ENCODE results near the gene EMC1. TPM values are rescaled to one million over a fixed set of nuclear protein-coding genes. Genes with fewer than 3 reads are reported as not detected.
"Not testable (repeated sequence)": the region's sequence is repeated elsewhere in the genome, so short reads cannot be mapped to it uniquely, and the experiment has no call there.

Gene EMC1
- total and polyA plus RNA-seq, 4 donors, result 14.0 to 35.0 (median 26.5) TPM

DNA sequence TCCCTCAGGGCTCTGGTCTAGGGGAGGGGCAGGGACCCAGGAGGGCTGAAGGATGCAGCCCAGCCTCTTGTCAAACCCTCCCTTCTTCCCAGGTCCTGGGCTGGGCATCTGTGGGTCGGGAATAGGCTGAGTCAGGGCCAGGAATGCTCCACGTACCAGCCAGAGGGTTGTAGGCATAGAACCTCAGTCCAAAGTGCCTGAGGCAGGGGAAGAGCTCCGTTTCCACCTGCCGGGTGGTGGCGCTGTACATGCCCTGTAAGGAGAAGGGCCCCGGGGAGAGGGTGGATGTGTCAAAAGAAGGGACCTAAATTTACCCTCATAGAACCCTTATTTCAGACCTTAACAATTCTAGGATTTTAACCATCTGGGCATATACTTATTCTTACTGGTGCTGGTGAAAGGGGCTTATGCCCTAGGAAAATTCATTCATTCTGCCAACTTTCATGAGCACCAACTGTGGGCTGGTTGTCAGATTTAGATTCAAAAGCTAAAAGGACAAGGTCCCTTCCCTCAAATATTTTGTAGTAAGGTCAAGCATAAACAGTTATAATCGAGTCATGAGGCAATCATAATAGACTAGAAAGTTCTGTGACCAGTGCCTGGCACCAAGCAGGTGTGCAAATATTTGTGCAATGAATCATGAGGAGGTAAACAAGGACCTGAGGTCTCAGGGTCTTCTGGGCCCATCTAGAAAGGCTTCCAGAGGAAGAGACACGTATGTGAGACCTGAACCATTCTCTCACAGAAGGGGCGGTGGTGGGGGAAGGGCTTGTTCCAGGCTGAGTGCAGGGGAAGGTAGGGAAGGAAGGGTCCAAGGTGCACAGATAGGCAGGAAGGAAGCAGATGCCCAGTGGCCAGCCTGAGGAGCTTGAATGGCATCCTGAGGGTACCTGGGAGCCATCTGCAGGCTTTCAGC, 18.4 kb upstream of the EMC1 start:
- ATAC-seq (ENCODE audit: low FRiP score); H3K36me3 ChIP-seq (ENCODE audit: control insufficient read depth in 1 of 2, insufficient read depth in 2 of 2, low read length in 1 of 2); H3K9me3 ChIP-seq (ENCODE audit: control insufficient read depth, low read length); DNase-seq; H3K4me3 ChIP-seq (ENCODE audit: low read length in 2 of 2); intact Hi-C loops (cut with DNase I); H3K4me1 ChIP-seq (ENCODE audit: control insufficient read depth in 1 of 2, insufficient read depth in 2 of 2, low read length in 2 of 2); H3K27ac ChIP-seq (ENCODE audit: low read depth in 1 of 2, low read length in 2 of 2); H3K27me3 ChIP-seq (ENCODE audit: control insufficient read depth in 1 of 2, insufficient read depth in 2 of 2, low read length in 1 of 2): not testable (repeated sequence)
- WGBS, 2 donors, result 44 to 65% methylated on average over 7 to 9 of the region's 9 CpGs

DNA sequence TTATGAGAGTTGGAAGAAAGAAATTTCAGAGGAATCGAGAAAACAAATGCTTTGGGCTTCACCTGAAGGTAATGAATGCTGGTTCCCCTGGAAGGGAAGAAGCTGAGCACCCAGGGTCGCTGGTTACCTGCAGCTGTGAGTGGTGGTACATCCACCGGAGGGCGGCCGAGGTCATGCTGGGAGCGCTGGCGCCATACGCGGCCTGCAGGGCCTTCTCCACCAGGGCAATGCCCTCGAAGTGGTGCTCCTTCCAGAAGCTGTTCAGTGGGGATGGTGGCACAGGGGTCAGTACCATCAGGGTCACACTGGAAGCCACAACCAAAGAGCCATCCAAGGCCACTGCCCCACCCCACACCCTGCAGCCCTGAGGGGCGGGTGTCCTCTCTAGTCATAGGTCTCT, 17.1 kb upstream of the EMC1 start:
- WGBS, 2 donors, result 88 to 92% methylated on average over 10 to 11 of the region's 11 CpGs
- H3K27me3 ChIP-seq (ENCODE audit: control insufficient read depth in 1 of 2, insufficient read depth in 2 of 2, low read length in 1 of 2), result no peaks in the 10 kb centered on the region
- DNase-seq, result no peak
- no peak for ATAC-seq (ENCODE audit: low FRiP score)
- H3K9me3 ChIP-seq (ENCODE audit: control insufficient read depth, low read length), result no peaks in the 10 kb centered on the region
- no peaks in the 10 kb centered on the region for H3K4me1 ChIP-seq (ENCODE audit: control insufficient read depth in 1 of 2, insufficient read depth in 2 of 2, low read length in 2 of 2)
- no peaks in the 10 kb centered on the region for H3K36me3 ChIP-seq (ENCODE audit: control insufficient read depth in 1 of 2, insufficient read depth in 2 of 2, low read length in 1 of 2)
- intact Hi-C loops (cut with DNase I), result no loop called here
- H3K27ac ChIP-seq (ENCODE audit: low read depth in 1 of 2, low read length in 2 of 2), result no peak overlapping the region
- no peak overlapping the region for H3K4me3 ChIP-seq (ENCODE audit: low read length in 2 of 2)

DNA sequence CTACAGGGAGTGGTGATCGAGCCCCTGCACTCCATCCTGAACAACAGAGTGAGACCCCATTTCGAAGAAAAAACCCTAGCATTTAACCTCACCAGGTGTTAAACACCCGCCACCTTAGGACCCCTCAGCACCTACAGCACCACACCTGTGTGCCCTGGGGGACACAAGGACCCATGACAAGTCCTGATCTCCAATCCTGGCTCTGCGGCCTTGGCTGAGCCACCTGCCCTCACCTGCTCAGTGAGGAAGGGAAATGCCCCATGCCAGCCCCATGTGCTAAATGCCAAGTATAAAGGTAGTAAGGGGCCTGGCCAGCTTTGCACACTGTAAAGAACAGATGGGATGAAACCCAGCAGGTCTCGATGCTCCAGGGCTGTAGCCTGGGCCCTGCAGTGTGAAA, 11.4 kb upstream of the EMC1 start:
- no peak overlapping the region for H3K4me3 ChIP-seq (ENCODE audit: low read length in 2 of 2)
- 87 to 94% methylated on average over 5 of the region's 5 CpGs for WGBS, 2 donors
- no peaks in the 10 kb centered on the region for H3K27me3 ChIP-seq (ENCODE audit: control insufficient read depth in 1 of 2, insufficient read depth in 2 of 2, low read length in 1 of 2)
- H3K4me1 ChIP-seq (ENCODE audit: control insufficient read depth in 1 of 2, insufficient read depth in 2 of 2, low read length in 2 of 2), result no peaks in the 10 kb centered on the region
- peaks cover 3 to 4% of the 10 kb centered on the region in 2 donors for H3K36me3 ChIP-seq (ENCODE audit: control insufficient read depth in 1 of 2, insufficient read depth in 2 of 2, low read length in 1 of 2)
- intact Hi-C loops (cut with DNase I), result no loop called here
- ATAC-seq (ENCODE audit: low FRiP score) (peak; percentile 9), DNase-seq (no peak)
- no peaks in the 10 kb centered on the region for H3K9me3 ChIP-seq (ENCODE audit: control insufficient read depth, low read length)
- H3K27ac ChIP-seq (ENCODE audit: low read depth in 1 of 2, low read length in 2 of 2), result no peak overlapping the region

DNA sequence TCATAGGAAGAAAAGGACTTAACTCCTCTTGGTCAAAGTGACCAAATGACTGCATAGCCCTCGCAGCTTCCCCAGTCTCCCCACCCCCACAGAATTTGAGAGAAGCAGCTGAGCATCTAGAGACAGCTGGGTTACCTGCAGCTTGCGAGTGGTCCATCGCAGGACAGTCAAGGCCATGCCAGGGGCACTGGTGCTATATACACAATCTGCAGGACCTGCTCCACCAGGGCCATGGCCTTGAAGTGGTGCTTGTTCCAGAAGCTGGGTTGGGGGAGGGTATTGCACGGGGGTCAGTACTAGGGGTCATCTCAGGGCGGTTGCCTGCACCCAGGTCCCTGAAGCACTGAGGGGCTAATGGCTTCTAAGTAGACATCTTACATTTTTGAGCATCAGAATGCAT, 10.7 kb upstream of the EMC1 start:
- Histone ChIP-seq H3K27me3 (ENCODE audit: control insufficient read depth in 1 of 2, insufficient read depth in 2 of 2, low read length in 1 of 2) (no peaks in the 10 kb centered on the region), H3K4me3 (ENCODE audit: low read length in 2 of 2) (no peak overlapping the region), H3K4me1 (ENCODE audit: control insufficient read depth in 1 of 2, insufficient read depth in 2 of 2, low read length in 2 of 2) (no peaks in the 10 kb centered on the region), H3K36me3 (ENCODE audit: control insufficient read depth in 1 of 2, insufficient read depth in 2 of 2, low read length in 1 of 2) (peaks cover 3 to 6% of the 10 kb centered on the region in 2 donors), H3K27ac (ENCODE audit: low read depth in 1 of 2, low read length in 2 of 2) (no peak overlapping the region), H3K9me3 (ENCODE audit: control insufficient read depth, low read length) (no peaks in the 10 kb centered on the region)
- DNase-seq (peak in 1 of 2 donors; percentile 59), ATAC-seq (ENCODE audit: low FRiP score) (no peak)
- intact Hi-C loops (cut with DNase I), result no loop called here
- 80 to 87% methylated on average over 5 of the region's 5 CpGs for whole genome bisulfite sequencing, 2 donors

DNA sequence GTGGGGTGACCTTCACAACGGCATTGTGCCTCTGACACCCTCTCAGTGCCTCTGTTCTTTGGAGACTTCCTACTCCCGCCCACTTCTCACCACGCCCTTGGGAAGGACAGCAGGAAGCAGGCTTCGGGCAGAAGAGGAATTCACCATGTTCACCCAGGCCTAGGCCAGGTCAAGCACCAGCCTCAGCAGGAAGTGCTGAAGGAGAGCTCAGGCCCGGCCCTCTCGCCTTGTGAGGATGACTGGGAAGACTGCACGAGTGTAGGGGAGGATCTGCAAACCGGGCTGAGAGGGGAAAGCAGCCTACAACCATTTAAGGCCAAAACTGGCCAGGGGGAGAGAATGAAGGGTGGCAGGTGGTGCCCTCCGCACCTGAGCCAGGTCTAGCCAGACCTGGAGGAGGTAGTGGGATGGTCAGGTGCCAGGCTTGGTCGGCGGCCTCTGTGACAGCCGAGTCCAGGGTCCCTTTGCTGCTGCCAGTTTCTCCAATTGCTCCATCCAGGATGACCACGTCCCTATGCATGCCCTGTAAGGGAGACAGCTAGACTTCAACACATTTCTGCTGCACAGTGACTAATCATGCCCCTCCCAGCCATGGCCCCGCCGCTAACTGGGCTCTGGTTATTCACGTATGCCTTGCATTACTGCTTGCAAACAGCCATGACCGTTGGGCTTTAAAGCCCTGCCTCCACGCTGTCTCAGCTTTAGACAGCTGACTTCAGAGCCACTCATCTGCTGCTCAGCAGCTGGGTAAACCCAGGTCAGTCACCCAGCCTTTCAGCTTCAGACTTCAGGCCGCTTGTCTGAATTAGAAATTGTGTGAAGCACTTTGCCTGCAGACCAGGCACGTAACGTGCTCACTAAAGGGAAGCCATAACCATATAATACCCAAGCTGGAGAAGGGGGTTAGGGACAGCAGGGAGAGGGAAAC, 9.2 kb upstream of the EMC1 start:
- WGBS, 2 donors, result 70 to 72% methylated on average over 21 of the region's 21 CpGs
- intact Hi-C loops (cut with DNase I), result no loop called here
- no peak overlapping the region for H3K4me3 ChIP-seq (ENCODE audit: low read length in 2 of 2)
- H3K4me1 ChIP-seq (ENCODE audit: control insufficient read depth in 1 of 2, insufficient read depth in 2 of 2, low read length in 2 of 2), result no peaks in the 10 kb centered on the region
- H3K9me3 ChIP-seq (ENCODE audit: control insufficient read depth, low read length), result no peaks in the 10 kb centered on the region
- H3K27me3 ChIP-seq (ENCODE audit: control insufficient read depth in 1 of 2, insufficient read depth in 2 of 2, low read length in 1 of 2), result no peaks in the 10 kb centered on the region
- DNase-seq, result peak in 1 of 2 donors; percentile 73
- no peak for ATAC-seq (ENCODE audit: low FRiP score)
- peaks cover 3 to 10% of the 10 kb centered on the region in 2 donors for H3K36me3 ChIP-seq (ENCODE audit: control insufficient read depth in 1 of 2, insufficient read depth in 2 of 2, low read length in 1 of 2)
- H3K27ac ChIP-seq (ENCODE audit: low read depth in 1 of 2, low read length in 2 of 2), result no peak overlapping the region

DNA sequence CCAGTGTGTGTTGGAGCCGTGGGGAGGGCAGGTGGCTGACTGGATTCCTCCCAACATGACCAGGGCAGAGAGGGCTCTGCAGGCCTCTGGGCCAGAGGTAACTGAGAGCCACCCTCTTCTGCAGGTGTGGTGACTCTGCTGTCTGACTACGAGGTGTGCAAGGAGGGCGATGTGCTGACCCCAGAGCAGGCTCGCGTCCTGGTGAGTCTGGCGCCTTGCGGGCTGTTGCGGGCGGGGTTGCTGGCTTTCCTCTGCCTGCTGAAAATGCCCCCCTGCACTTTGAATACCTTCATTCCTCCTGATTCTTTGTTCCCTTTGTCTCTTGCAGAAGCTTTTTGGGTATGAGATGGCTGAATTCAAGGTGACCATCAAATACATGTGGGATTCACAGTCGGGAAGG, 7.0 kb upstream of the EMC1 start:
- 94 to 100% methylated on average over 4 to 10 of the region's 10 CpGs for WGBS, 2 donors
- Histone ChIP-seq H3K27me3 (ENCODE audit: control insufficient read depth in 1 of 2, insufficient read depth in 2 of 2, low read length in 1 of 2) (no peaks in the 10 kb centered on the region), H3K27ac (ENCODE audit: low read depth in 1 of 2, low read length in 2 of 2) (no peak overlapping the region), H3K4me3 (ENCODE audit: low read length in 2 of 2) (no peak overlapping the region), H3K4me1 (ENCODE audit: control insufficient read depth in 1 of 2, insufficient read depth in 2 of 2, low read length in 2 of 2) (no peaks in the 10 kb centered on the region), H3K36me3 (ENCODE audit: control insufficient read depth in 1 of 2, insufficient read depth in 2 of 2, low read length in 1 of 2) (peaks cover 6 to 10% of the 10 kb centered on the region in 2 donors), H3K9me3 (ENCODE audit: control insufficient read depth, low read length) (no peaks in the 10 kb centered on the region)
- DNase-seq (no peak), ATAC-seq (ENCODE audit: low FRiP score) (no peak)
- intact Hi-C loops (cut with DNase I), result loop anchor here in 1 of 2 donors (10.0 kb wide), 1 partner anchor 396 kb away; no protein-coding TSS in a partner anchor

DNA sequence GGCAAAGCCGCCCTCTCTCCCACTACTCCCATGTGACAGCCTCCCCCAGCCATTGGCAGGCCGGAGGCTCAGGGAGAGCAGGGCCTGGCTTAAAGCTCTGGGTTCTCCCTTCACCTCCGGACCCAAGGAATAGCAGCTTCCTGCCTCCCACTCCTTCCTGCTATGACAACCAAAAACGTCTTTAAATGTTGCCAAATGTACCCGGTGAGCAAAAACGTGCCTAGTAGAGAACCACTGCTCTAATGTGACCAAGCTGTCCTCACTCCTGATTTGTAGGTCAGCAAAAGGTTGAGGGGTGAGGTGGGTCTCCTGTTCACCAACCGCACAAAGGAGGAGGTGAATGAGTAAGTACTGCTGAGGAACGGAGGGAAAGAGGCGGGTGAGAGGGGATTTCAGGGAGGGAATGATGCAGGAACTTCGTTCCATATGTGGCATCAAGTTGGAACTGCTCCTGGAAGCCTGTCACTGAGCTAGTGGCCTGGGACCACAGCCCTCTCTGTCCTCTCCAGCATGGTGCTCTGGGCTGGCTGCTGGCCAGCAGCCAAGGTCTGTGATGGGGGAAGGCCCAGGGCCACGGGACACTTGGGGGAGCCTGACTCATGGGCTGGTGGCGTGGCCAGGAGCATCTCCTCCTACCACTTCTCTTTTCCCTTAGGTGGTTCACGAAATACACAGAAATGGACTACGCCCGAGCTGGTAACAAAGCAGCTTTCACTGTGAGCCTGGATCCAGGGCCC, 6.0 kb upstream of the EMC1 start:
- intact Hi-C loops (cut with DNase I), result loop anchor here in 1 of 2 donors (10.0 kb wide), 1 partner anchor 397 kb away; no protein-coding TSS in a partner anchor
- Histone ChIP-seq H3K27ac (ENCODE audit: low read depth in 1 of 2, low read length in 2 of 2) (no peak overlapping the region), H3K4me1 (ENCODE audit: control insufficient read depth in 1 of 2, insufficient read depth in 2 of 2, low read length in 2 of 2) (peaks cover 0 to 1% of the 10 kb centered on the region in 2 donors), H3K9me3 (ENCODE audit: control insufficient read depth, low read length) (no peaks in the 10 kb centered on the region), H3K4me3 (ENCODE audit: low read length in 2 of 2) (no peak overlapping the region), H3K27me3 (ENCODE audit: control insufficient read depth in 1 of 2, insufficient read depth in 2 of 2, low read length in 1 of 2) (no peaks in the 10 kb centered on the region), H3K36me3 (ENCODE audit: control insufficient read depth in 1 of 2, insufficient read depth in 2 of 2, low read length in 1 of 2) (peaks cover 6 to 10% of the 10 kb centered on the region in 2 donors)
- 73 to 78% methylated on average over 15 of the region's 15 CpGs for WGBS, 2 donors
- ATAC-seq (ENCODE audit: low FRiP score), result no peak
- DNase-seq, result no peak

DNA sequence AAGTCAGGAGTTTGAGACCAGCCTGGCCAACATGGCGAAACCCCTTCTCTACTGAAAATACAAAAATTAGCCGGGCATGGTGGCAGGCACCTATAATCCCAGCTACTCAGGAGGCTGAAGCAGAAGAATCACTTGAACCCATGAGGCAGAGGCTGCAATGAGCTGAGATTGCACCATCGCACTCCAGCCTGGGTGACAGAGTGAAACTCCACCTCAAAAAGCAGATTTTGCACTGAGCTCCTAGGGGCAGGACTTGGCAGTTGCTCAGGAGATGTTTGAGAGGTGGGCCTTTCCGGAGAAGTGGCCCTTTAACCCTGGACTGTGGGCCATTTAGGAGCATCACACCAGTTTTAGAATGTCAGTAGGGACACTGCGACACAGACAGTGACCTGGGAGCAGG, 5.0 kb upstream of the EMC1 start:
- intact Hi-C loops (cut with DNase I), result loop anchor here in 1 of 2 donors (10.0 kb wide), 1 partner anchor 398 kb away; no protein-coding TSS in a partner anchor
- not testable (repeated sequence) for DNase-seq; H3K9me3 ChIP-seq (ENCODE audit: control insufficient read depth, low read length); H3K27ac ChIP-seq (ENCODE audit: low read depth in 1 of 2, low read length in 2 of 2); ATAC-seq (ENCODE audit: low FRiP score); H3K27me3 ChIP-seq (ENCODE audit: control insufficient read depth in 1 of 2, insufficient read depth in 2 of 2, low read length in 1 of 2); H3K4me1 ChIP-seq (ENCODE audit: control insufficient read depth in 1 of 2, insufficient read depth in 2 of 2, low read length in 2 of 2); H3K36me3 ChIP-seq (ENCODE audit: control insufficient read depth in 1 of 2, insufficient read depth in 2 of 2, low read length in 1 of 2); H3K4me3 ChIP-seq (ENCODE audit: low read length in 2 of 2)
- WGBS, 2 donors, result 94% methylated on average over 5 of the region's 5 CpGs

Measured in aorta (tissue), 5 donors.